Cerebellar nuclear complex (tissue), 1 donor: ENCODE measurements around the gene TFB2M.
"Not testable (repeated sequence)": the region's sequence is repeated elsewhere in the genome, so short reads cannot be mapped to it uniquely, and the experiment has no call there.

Experiments used
- DNase-seq, 2 experiments: peaks; one replicate each; lab custom pipeline; 2025; lab: John Stamatoyannopoulos, UW

The TFB2M gene

DNA sequence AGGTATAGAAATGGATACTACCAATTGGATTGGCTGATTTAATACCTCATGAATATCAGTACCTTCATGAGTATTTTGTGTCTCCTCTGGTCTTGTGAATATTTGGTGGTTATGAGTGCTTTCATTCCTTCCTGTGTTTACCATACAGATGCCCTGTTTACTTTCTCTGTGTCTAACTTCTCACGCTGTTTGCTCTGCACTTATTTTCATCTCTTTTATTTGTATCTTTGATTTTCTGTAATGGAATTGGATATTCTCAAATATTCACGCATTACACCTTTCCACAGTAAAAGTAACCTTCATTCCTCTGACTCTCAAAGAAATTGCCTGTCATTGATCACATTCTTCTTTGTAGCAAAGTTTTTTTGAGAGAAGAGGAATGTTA, 17.0 kb upstream of the TFB2M start:
- DNase-seq: no peak

GRCh38 chr1:246582301-246583055, 16.4 kb upstream of the TFB2M start:
- DNase-seq: no peak

- DNase-seq: no peak
Observed at GRCh38 chr1:246580497-246581370, 14.7 kb upstream of the TFB2M start.

- DNase-seq: no peak
Observed at GRCh38 chr1:246579818-246580217, 13.8 kb upstream of the TFB2M start.

DNA sequence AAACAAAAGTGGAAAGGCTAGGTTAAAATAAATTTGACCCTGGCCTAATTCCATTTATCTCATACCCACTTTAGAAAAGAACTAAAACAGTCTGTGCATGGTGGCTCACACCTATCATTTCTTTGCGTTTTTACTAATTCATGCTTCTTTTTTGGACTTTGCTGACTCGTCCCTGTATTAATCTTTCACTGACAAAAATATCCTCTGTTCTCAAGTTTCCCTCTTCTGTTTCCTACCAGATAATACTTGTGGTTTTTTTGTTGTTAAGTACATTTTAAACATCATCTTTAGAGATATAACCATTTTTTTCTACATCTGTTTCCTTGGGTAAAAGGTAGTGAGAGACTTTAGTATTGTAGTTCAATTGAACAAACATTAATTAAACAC, 11.7 kb upstream of the TFB2M start:
- DNase-seq: no peak

GRCh38 chr1:246577082-246577719, 11.1 kb upstream of the TFB2M start:
- no peak for DNase-seq

- DNase-seq: no peak
Observed at GRCh38 chr1:246576709-246577032, 10.6 kb upstream of the TFB2M start.

GRCh38 chr1:246573491-246573890, 7.4 kb upstream of the TFB2M start:
- DNase-seq: no peak

DNA sequence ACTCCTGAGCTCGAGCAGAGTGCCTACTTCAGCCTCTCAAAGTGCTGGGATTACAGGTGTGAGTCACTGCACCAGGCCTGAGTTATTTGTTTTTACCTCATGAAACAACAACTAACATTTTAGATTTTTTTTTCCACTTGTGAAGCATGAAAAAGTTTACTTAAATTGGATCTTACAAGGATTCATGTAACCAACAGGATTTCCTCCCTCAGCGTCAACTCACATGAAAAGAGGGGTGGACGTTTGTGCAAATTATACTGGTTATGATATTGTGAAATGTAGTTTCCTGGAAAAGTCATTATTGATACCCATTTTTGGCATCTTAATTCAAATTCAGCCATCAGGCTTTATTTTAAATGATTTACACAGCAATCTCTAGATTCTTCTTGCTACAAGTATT, 6.7 kb upstream of the TFB2M start:
- DNase-seq: no peak

DNA sequence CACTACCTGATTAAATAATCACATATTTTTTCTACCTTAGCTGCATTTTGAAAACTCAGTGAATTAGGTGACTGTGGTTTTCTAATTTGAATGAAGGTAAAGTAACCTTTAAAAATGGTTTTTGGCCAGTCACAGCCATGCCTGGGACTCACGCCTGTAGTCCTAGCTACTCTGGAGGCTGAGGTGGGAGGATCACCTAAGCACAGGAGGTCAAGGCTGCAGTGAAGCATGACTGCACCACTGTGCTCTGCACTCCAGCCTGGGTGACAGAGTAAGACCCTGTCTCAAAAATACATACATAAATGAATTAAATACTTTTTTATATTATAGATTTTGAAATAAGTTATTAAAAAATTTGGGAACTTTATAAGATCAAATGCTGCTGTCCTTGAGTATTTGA, 5.9 kb upstream of the TFB2M start:
- no peak for DNase-seq

DNA sequence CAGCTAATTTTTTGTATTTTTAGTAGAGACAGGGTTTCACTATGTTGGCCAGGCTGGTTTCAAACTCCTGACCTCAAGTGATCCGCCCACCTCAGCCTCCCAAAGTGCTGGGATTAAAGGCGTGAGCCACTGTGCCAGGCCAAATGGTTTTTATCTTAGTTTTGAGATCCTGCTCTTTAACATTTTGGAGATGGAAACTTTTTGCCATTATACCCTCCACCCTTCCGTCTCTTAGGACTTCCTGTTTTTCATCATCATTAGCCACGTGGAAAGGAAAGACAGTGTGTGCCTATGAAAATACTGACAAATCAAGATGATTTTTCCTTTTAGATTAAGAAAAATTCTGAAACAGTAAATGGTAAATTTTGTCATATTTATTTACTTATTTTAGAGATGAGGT, 5.2 kb upstream of the TFB2M start:
- DNase-seq: not testable (repeated sequence)

DNA sequence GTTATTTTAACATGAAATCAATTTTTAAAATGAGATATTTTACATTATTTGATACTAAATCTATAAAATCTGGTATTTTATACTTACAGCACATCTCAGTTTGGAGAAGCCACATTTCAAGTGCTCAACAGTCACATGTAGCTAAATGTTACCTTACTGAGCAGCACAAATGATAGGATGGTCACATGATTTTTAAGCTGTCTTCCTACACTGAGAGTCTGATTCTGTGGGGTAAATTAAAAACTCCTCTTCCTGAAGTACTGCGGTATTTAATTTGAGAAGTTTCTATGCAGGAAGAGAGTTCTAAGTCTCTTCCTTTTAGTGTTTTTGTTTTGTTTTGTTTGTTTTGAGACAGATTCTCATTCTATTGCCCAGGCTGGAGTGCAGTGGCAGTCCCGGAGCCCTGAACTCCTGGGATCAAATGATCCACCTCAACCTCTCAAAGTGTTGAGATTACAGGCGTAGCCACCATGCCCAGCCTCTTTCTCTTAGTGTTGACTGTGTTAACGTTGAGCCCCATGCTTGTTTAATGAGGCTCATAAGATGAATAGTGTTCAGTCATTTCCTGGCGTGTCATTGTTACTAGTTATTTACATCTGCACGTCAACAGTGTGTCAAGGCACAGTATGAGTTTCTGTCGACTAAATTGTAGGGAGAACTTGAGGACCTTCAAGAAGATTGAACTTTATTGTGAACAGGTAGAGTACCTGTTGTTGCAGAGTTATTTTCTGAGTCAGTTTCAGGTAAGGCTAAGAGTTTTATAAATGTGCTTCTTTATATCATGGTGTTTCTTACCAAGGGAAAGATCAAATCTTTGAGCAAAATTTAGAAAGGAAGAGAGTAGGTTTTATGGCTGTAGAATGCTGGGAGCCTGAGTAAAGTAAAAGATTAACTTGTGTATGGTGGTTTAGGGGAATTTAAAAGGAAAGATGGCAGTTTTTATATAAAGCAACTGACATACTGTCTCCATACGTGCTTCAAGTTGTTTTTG, 3.5 kb upstream of the TFB2M start:
- DNase-seq: no peak

DNA sequence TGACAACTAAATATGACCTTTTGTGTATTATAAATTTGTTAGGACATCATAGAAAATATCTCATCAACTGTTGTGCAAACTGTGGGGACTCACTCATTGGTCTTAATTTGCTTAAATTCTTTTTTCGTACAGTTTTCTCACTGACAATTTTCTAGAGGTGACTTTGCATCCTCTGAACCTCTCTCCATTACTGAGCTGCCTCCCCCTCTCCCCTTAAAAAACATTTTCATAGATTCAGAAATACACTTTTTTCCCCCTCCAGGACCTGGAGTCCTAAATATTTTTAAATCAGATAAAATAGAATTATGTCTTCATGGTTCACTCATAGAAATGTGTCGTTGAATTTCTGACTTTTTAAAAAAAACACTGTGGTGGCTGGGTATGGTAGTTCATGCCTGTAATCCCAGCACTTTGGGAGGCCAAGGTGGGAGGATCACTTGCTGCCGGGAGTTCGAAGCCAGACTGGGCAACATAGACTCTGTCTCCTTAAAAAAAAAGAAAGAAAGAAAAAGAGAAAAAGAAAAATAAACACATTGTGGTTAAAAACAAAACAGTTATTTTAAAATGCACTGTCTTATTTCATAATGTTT, 1.7 kb upstream of the TFB2M start:
- DNase-seq: no peak

DNA sequence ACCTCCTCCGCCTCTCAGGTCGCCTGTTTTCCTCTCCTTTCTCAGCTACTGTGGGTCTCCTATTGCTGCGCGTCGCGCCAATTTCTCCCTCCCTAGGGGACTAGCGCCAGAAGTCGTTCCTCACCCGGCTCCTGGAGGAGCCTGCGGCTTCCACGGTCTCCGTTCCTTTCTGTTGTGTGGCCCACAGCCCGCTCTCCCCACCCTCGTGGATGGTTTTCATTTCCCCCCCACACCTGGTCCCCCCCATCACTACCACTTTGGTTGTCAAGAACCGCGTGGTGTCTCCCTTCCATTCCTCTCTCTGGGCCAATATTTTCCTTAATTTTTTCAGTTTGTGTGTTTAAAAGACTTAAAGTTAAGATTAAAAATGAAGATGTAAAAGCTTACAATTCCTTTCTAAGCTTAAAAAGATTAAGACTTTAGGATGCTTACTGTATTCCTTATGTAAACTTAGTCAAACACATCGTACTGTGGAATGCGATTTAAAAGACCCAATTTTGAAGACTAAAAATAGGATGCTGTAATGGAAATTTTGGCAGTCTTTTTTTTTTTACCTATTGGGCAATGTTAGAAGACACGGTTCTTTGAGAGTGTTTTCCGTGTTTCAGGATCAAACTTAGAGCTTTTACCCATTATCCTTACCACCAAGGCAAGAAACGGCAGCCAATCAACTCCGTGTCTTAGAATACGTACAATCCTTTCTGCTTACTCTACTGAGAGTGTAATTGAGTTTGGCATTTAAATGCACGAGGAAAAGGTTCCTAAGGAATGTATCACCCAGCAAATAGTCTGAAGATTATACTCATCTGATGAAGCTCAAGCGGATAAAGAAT, 968 bp upstream of the TFB2M start:
- no peak for DNase-seq

DNA sequence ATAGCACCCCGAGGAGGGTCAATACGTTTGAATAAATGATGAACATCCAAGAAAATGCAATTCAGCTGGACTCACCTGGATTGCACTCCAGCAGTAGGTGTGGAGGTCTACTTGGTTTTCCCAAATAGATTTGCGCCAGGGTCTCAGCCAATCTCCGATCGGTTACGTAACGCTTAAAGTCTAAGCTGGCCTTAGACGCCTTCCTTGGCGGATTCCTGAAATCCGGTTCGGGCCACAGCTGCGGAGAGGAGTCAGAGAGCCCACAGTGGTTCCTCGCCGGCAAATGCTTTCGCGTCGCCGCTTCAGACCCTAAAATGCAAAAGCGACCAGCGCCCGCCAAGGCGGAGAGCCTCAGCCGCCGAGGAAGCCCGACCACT, 322 bp downstream of the TFB2M start:
- no peak for DNase-seq

DNA sequence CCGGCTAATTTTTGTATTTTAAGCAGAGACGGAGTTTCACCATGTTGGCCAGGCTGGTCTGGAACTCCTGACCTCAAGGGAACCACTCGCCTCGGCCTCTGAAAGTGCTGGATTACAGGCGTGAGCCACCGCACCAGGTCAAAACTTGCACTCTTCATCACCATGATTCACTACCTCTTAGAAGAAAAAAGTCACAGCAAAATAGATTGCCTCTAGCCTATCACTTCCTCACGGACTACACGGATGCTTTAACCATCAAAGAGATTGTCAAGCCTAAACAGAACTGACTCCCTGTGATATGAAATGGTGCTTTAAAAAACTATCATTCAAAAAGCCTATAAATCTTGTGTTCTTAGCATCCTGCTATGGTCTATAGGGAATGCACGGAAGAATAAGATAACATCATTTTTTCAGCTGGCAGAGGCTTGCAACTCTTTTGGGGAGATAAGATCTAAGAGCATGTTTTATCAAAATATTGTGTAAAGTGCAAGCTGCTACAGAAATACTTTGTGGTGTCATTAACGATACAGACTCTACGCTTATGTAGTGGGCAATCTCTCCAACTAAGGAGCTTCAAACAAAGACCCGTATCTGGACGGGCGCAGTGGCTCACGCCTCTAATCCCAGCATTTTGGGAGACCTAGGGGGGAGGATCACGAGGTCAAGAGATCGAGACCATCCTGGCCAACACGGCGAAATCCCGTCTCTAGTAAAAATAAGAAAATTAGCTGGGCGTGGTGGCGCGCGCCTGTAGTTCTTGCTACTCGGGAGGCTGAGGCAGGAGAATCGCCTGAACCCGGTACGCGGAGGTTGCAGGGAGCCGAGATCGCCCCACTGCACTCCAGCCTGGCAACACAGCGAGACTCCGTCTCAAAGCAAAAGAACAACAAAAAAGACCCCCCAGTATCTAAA, 966 bp downstream of the TFB2M start:
- DNase-seq: no peak

DNA sequence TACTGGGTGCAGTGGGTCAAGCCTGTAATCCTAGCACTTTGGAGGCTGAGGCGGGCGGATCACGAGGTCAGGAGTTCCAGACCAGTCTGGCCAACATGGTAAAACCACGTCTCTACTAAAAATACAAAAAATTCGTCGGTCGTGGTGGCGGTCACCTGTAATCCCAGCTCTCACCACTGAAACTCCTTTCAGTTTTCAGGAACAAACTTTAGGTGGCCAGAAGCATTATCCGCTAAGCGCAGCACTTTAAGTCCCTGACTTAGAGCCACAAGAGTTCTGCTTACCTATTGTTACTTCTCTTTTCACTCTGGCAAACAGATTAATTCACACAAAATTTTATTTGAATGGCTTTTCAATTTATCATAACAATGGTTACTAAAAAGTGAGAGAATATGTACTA, 5.2 kb downstream of the TFB2M start:
- not testable (repeated sequence) for DNase-seq

- no peak for DNase-seq
Observed at GRCh38 chr1:246559310-246559709, 6.8 kb downstream of the TFB2M start.

DNA sequence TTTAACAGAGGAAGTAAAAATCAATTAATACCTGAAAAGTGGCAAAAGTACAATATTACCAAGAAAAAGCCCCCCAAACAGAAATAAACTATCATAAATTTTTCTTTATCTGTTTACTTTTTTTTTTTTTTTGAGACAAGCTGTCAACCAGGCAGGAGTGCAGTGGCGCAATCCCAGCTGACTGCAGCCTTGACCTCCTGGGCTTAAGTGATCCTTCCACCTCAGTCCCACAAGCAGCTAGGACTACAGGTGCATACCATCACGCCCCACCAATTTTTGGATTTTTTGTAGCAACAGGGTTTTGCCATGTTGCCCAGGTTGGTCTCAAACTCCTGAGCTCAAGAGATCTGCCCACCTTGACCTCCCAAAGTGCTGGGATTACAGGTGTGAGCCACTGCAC, 8.0 kb downstream of the TFB2M start:
- no peak for DNase-seq
